HK-2 (cell line): ENCODE results near the gene ZNF750.

Source experiments
- DNase-seq: peaks from one replicate; pipeline ENCODE4 v3.0.0-alpha.2; 2018; ENCODE audit not compliant: unreplicated experiment

ZNF750 gene

GRCh38 chr17:82835122-82835521, 4.7 kb downstream of the ZNF750 start:
- DNase-seq: no peak

- no peak for DNase-seq
Measured at GRCh38 chr17:82832881-82833475, 6.8 kb downstream of the ZNF750 start.

GRCh38 chr17:82832411-82832810, 7.4 kb downstream of the ZNF750 start:
- no peak for DNase-seq

- no peak for DNase-seq
Measured at GRCh38 chr17:82831818-82832200, 8.0 kb downstream of the ZNF750 start.

- DNase-seq: no peak
Measured at GRCh38 chr17:82831041-82831817, 8.6 kb downstream of the ZNF750 start.

GRCh38 chr17:82830249-82830661, 9.6 kb downstream of the ZNF750 start:
- no peak for DNase-seq

- no peak for DNase-seq
Measured at GRCh38 chr17:82828875-82829487, 10.8 kb downstream of the ZNF750 start.

- no peak for DNase-seq
Measured at GRCh38 chr17:82826956-82827355, 12.9 kb downstream of the ZNF750 start.

GRCh38 chr17:82826211-82826610, 13.6 kb downstream of the ZNF750 start:
- DNase-seq: no peak

GRCh38 chr17:82825540-82826124, 14.2 kb downstream of the ZNF750 start:
- DNase-seq: no peak

- no peak for DNase-seq
Measured at GRCh38 chr17:82823004-82823403, 16.8 kb downstream of the ZNF750 start.

- DNase-seq: no peak
Measured at GRCh38 chr17:82822281-82822680, 17.5 kb downstream of the ZNF750 start.

- DNase-seq: no peak
Measured at GRCh38 chr17:82821554-82821953, 18.3 kb downstream of the ZNF750 start.

- DNase-seq: no peak
Measured at GRCh38 chr17:82820278-82821251, 19.3 kb downstream of the ZNF750 start.

GRCh38 chr17:82817947-82818346, 21.9 kb downstream of the ZNF750 start:
- DNase-seq: no peak

- DNase-seq: no peak
Measured at GRCh38 chr17:82816358-82816757, 23.5 kb downstream of the ZNF750 start.

- no peak for DNase-seq
Measured at GRCh38 chr17:82815790-82816305, 24.0 kb downstream of the ZNF750 start.

- no peak for DNase-seq
Measured at GRCh38 chr17:82815354-82815753, 24.5 kb downstream of the ZNF750 start.

GRCh38 chr17:82814834-82815233, 25.0 kb downstream of the ZNF750 start:
- no peak for DNase-seq

GRCh38 chr17:82813299-82814051, 26.3 kb downstream of the ZNF750 start:
- DNase-seq: no peak

- no peak for DNase-seq
Measured at GRCh38 chr17:82812601-82813000, 27.2 kb downstream of the ZNF750 start.
